H1 (cell line): ENCODE measurements around the gene EFCAB8. TPM values are rescaled to one million over a fixed set of nuclear protein-coding genes. Genes with fewer than 3 reads are reported as not detected.

Experiments
- CTCF ChIA-PET: fragments of 300-600 bp; sonication (Branson Sonifier 250); formaldehyde crosslinking; loops from one replicate; lab custom pipeline; 2021; ENCODE audit not compliant: partially characterized antibody; lab: Charles Lee
- POLR2A ChIA-PET: fragments of 300-600 bp; sonication (Branson Sonifier 250); formaldehyde crosslinking; loops from one replicate; lab custom pipeline; 2021; ENCODE audit warnings: inconsistent platforms; ENCODE audit not compliant: partially characterized antibody; lab: Charles Lee
- DNase-seq, 2 experiments: peaks; one replicate each; pipeline versions ENCODE4 v3.0.0 to v3.0.0-alpha.2; 2010 to 2022; ENCODE audit warnings: low spot score in 2 of 2, low read depth in 1 of 2, mixed read lengths in 1 of 2
- FAIRE-seq: peaks from 2 replicates; lab custom pipeline; 2011; peaks lifted over from hg19 to GRCh38; lab: Jason Lieb, UNC
- H2AFZ ChIP-seq: 2 replicates; pipeline ENCODE4 v1.8.1; 2012; ENCODE audit warnings: low read length, inconsistent platforms
- H2AK5ac ChIP-seq: 2 replicates; pipeline ENCODE4 v1.6.1; 2013; ENCODE audit warnings: low read depth, low read length
- H2BK120ac ChIP-seq: replicated peaks from 2 replicates; pipeline ENCODE3; 2013; ENCODE audit warnings: low read depth, low read length, inconsistent platforms
- H2BK12ac ChIP-seq: 2 replicates; pipeline ENCODE4 v1.6.1; 2013; ENCODE audit warnings: low read depth, low read length
- H2BK15ac ChIP-seq: 2 replicates; pipeline ENCODE4 v1.6.1; 2013; ENCODE audit warnings: low read length
- H2BK20ac ChIP-seq: 2 replicates; pipeline ENCODE4 v1.6.1; 2013; ENCODE audit warnings: low read length
- H2BK5ac ChIP-seq: 2 replicates; pipeline ENCODE4 v1.6.1; 2013; ENCODE audit warnings: low read depth, low read length
- H3K14ac ChIP-seq: 2 replicates; pipeline ENCODE4 v1.6.1; 2013; ENCODE audit warnings: inconsistent platforms; ENCODE audit not compliant: insufficient read length
- H3K18ac ChIP-seq: 2 replicates; pipeline ENCODE4 v1.6.1; 2013; ENCODE audit warnings: low read length; ENCODE audit errors: extremely low read depth
- H3K23ac ChIP-seq: 2 replicates; pipeline ENCODE4 v1.6.1; 2013; ENCODE audit warnings: inconsistent platforms; ENCODE audit not compliant: insufficient read length
- H3K23me2 ChIP-seq: 2 replicates; pipeline ENCODE4 v1.6.1; 2013; ENCODE audit warnings: low read depth, low read length
- H3K27ac ChIP-seq: 2 replicates; pipeline ENCODE4 v1.6.1; 2011; ENCODE audit warnings: low read depth, low read length, inconsistent platforms
- H3K27me3 ChIP-seq, 4 experiments: replicated peaks in 1 of 4; 1 replicate in 1 of 4; 2 replicates in 3 of 4; pipeline versions ENCODE4 v1.6.1 to v1.8.1; 2011 to 2013; ENCODE audit warnings: low read length in 3 of 4, mild to moderate bottlenecking in 3 of 4, inconsistent platforms in 2 of 4, mixed read lengths in 2 of 4, moderate library complexity in 1 of 4; ENCODE audit not compliant: control insufficient read depth in 3 of 4, insufficient read depth in 3 of 4; ENCODE audit errors: extremely low read depth in 1 of 4
- H3K36me3 ChIP-seq, 4 experiments: 2 replicates each; pipeline versions ENCODE4 v1.6.1 to v1.8.1; 2011 to 2013; ENCODE audit warnings: mild to moderate bottlenecking in 4 of 4, low read length in 3 of 4, moderate library complexity in 2 of 4, control low read depth in 1 of 4, inconsistent platforms in 1 of 4; ENCODE audit not compliant: insufficient read depth in 4 of 4, control insufficient read depth in 2 of 4
- H3K4ac ChIP-seq: replicated peaks from 2 replicates; pipeline ENCODE3; 2013; ENCODE audit warnings: low read length, low read depth, mixed read lengths, inconsistent platforms; ENCODE audit not compliant: insufficient read length
- H3K4me1 ChIP-seq, 4 experiments: replicated peaks in 1 of 4; 1 replicate in 1 of 4; 2 replicates in 3 of 4; pipeline versions ENCODE4 v1.6.1 to v1.8.1; 2011 to 2013; ENCODE audit warnings: low read length in 3 of 4, inconsistent platforms in 2 of 4, mixed read lengths in 1 of 4; ENCODE audit not compliant: insufficient read depth in 4 of 4, control insufficient read depth in 3 of 4
- H3K4me2 ChIP-seq, 2 experiments: 2 replicates each; pipeline versions ENCODE4 v1.6.1 to v1.8.1; 2011 to 2013; ENCODE audit warnings: low read depth in 2 of 2, low read length in 2 of 2, control low read depth in 1 of 2, inconsistent platforms in 1 of 2, mild to moderate bottlenecking in 1 of 2; ENCODE audit not compliant: insufficient read depth in 1 of 2
- H3K4me3 ChIP-seq, 4 experiments: fragments of 200-600, 300-600 bp in 1 of 4; sonication (generic), shearing (Covaris generic), sonication (Bioruptor Twin) in 1 of 4; 2 replicates each; pipeline versions ENCODE4 v1.5.1 to v1.8.1; 2011 to 2016; ENCODE audit warnings: low read length in 4 of 4, low read depth in 3 of 4, control low read depth in 2 of 4, inconsistent platforms in 2 of 4, mild to moderate bottlenecking in 2 of 4, mixed read lengths in 1 of 4, moderate library complexity in 1 of 4; ENCODE audit not compliant: insufficient read depth in 2 of 4; ENCODE audit errors: extremely low read depth in 1 of 4
- H3K56ac ChIP-seq: replicated peaks from 2 replicates; pipeline ENCODE3; 2013; ENCODE audit warnings: low read depth, mild to moderate bottlenecking, mixed read lengths, low read length, inconsistent platforms; ENCODE audit not compliant: insufficient read length
- H3K79me1 ChIP-seq: 2 replicates; pipeline ENCODE4 v1.6.1; 2013; ENCODE audit warnings: low read depth, low read length, control low read depth
- H3K79me2 ChIP-seq, 2 experiments: 2 replicates each; pipeline versions ENCODE4 v1.6.1 to v1.8.1; 2012 to 2013; ENCODE audit warnings: low read length in 2 of 2, mild to moderate bottlenecking in 2 of 2, inconsistent platforms in 1 of 2; ENCODE audit not compliant: insufficient read depth in 2 of 2, control insufficient read depth in 1 of 2
- H3K9ac ChIP-seq, 4 experiments: replicated peaks in 1 of 4; 1 replicate in 1 of 4; 2 replicates in 3 of 4; pipeline versions ENCODE4 v1.6.1 to v1.8.1; 2011 to 2013; ENCODE audit warnings: low read depth in 3 of 4, low read length in 3 of 4, control low read depth in 2 of 4, mild to moderate bottlenecking in 2 of 4, moderate library complexity in 2 of 4, inconsistent platforms in 1 of 4; ENCODE audit errors: extremely low read depth in 1 of 4
- H3K9me3 ChIP-seq, 2 experiments: 2 replicates each; pipeline versions ENCODE4 v1.6.1 to v1.8.1; 2012 to 2013; ENCODE audit warnings: mild to moderate bottlenecking in 2 of 2, moderate library complexity in 2 of 2, control low read depth in 1 of 2, inconsistent platforms in 1 of 2, low read depth in 1 of 2, low read length in 1 of 2, mixed read lengths in 1 of 2; ENCODE audit not compliant: insufficient read depth in 2 of 2
- H4K20me1 ChIP-seq, 2 experiments: replicated peaks in 1 of 2; 2 replicates each; pipeline versions ENCODE3 to v1.8.1; 2011 to 2013; ENCODE audit warnings: inconsistent platforms in 2 of 2, low read length in 2 of 2, mild to moderate bottlenecking in 1 of 2; ENCODE audit not compliant: insufficient read depth in 2 of 2, control insufficient read depth in 1 of 2
- H4K5ac ChIP-seq: 2 replicates; pipeline ENCODE4 v1.6.1; 2013; ENCODE audit warnings: low read length, low read depth, mixed read lengths, inconsistent platforms; ENCODE audit not compliant: insufficient read length
- H4K8ac ChIP-seq: 2 replicates; pipeline ENCODE4 v1.8.0; 2013; ENCODE audit warnings: mild to moderate bottlenecking, moderate library complexity, low read length, inconsistent platforms; ENCODE audit not compliant: insufficient read depth; ENCODE audit errors: extremely low read depth
- H4K91ac ChIP-seq: replicated peaks from 2 replicates; pipeline ENCODE3; 2013; ENCODE audit warnings: low read length, mixed read lengths, inconsistent platforms; ENCODE audit not compliant: insufficient read length
- GTF2F1 ChIP-seq: IDR thresholded peaks from 2 replicates; pipeline ENCODE4 v1.6.1; 2012; ENCODE audit warnings: low read depth, low read length, improper control_type of control experiment, borderline replicate concordance
- JUN ChIP-seq: IDR thresholded peaks from 2 replicates; pipeline ENCODE4 v1.6.1; 2011; ENCODE audit warnings: low read depth, mild to moderate bottlenecking, improper control_type of control experiment, low read length
- KDM1A ChIP-seq: fragments of 200-600, 300-600 bp; sonication (generic); IDR thresholded peaks from 2 replicates; pipeline ENCODE4 v1.7.1; 2016; ENCODE audit warnings: mild to moderate bottlenecking, low read length, borderline replicate concordance
- WGBS, 2 experiments: shearing (Covaris generic) in 1 of 2; methylation state at CpG; one replicate each; pipeline versions ENCODE4 v1.1.6 to v1.1.7; 2013 to 2015; ENCODE audit warnings: low lambda C conversion rate in 2 of 2, mixed read lengths in 2 of 2, inconsistent platforms in 1 of 2, low coverage in 1 of 2, missing lambda C conversion rate in 1 of 2; ENCODE audit not compliant: insufficient replicate concordance in 2 of 2, insufficient coverage in 1 of 2, insufficient read length in 1 of 2; ENCODE audit errors: extremely low coverage in 1 of 2, missing lambda C conversion rate in 1 of 2; 5-methylcytosine and 5-hydroxymethylcytosine counted together
- polyA plus RNA-seq, 7 experiments: library from polyadenylated mRNA; depleted of rRNA in 3 of 7; stranded (reverse) in 5 of 7; unstranded in 2 of 7; fragments of >200 nt in 5 of 7; fragments of 200-250 nt in 2 of 7; gene quantifications; 1 replicate in 5 of 7; 2 replicates in 1 of 7; 4 replicates in 1 of 7; pipeline versions ENCODE4 v1.2.1 to v1.2.3, GENCODE V29; 2011 to 2013; ENCODE audit warnings: missing spikeins in 2 of 7, mixed read lengths in 2 of 7
- total RNA-seq: library from RNA; stranded (reverse); fragmentation: NEBNext Ultra II Directional; extraction: Animal tissue kit (Norgen Biotek cat#: 25700); gene quantifications from 2 replicates; pipeline ENCODE4 v1.2.1, GENCODE V29; 2021

EFCAB8 gene
- total and polyA plus RNA-seq, 2 of the 8 experiments (the other 6 are each of a cell fraction or from before 2014, with no cell fraction given): 0.06 to 0.20 TPM

GRCh38 chr20:32973077-32973717, 114.5 kb downstream of the EFCAB8 start:
- Histone ChIP-seq H3K79me2 (no peaks in the 10 kb centered on the region), H3K18ac (peak overlapping the region; percentile 73), H4K8ac (no peak overlapping the region), H2AFZ (no peak overlapping the region), H3K4me2 (no peak overlapping the region), H3K4me1 (peaks cover 10 to 25% (median 16%) of the 10 kb centered on the region in 4 experiments), H3K4me3 (no peak overlapping the region; a peak in 1 of 8 replicates), H2AK5ac (peak overlapping the region; percentile 20; the same call in 1 of the 2 replicates), H3K36me3 (no peaks in the 10 kb centered on the region), H4K5ac (no peak overlapping the region), H4K20me1 (no peaks in the 10 kb centered on the region), H3K79me1 (no peaks in the 10 kb centered on the region; the same call in 1 of the 2 replicates), H3K23me2 (no peaks in the 10 kb centered on the region), H2BK12ac (peak overlapping the region; percentile 86; the same call in 1 of the 2 replicates), H3K4ac (peak overlapping the region; percentile 47), H3K27me3 (0 out of 7 replicates have a peak, but pooled peaks cover 0 to 2% (median 0%) of the 10 kb centered on the region in 4 experiments), H3K27ac (no peak overlapping the region), H2BK15ac (peak overlapping the region; percentile 22; the same call in 1 of the 2 replicates), H3K9ac (no peak overlapping the region; a peak in 1 of 7 replicates), H4K91ac (peak overlapping the region; percentile 92), H2BK20ac (peak overlapping the region; percentile 83), H3K14ac (no peak overlapping the region), H3K23ac (no peak overlapping the region), H3K9me3 (peaks cover 4 to 16% of the 10 kb centered on the region in 2 experiments; a peak in 3 of 4 replicates), H3K56ac (no peak overlapping the region), H2BK120ac (peak overlapping the region; percentile 94), H2BK5ac (peak overlapping the region; percentile 54; the same call in 1 of the 2 replicates)
- ChIA-PET POLR2A (no interaction called here), CTCF (interaction anchor here (0.6 to 2.5 kb wide), 10 partner anchors 7 to 123 kb away, joined by 3 to 8 read pairs (median 4); partner anchors contain the start of gene SUN5)
- TF ChIP-seq KDM1A: peak; percentile 74
- no peak for TF ChIP-seq JUN
- TF ChIP-seq GTF2F1: no peak
- DNase-seq (peak in 1 of 2 experiments; percentile 47), FAIRE-seq (no peak)
- WGBS, 2 experiments: 85% methylated on average over 10 of the region's 10 CpGs; no CpG with 5 or more reads in 1 of the 2 experiments
